GM18502 (cell line): ENCODE data around the gene MBNL1.

ENCODE experiments used
- ATAC-seq: cut with Tn5 transposase; IDR thresholded peaks from one replicate; pipeline ENCODE4 v1.9.1; 2021; ENCODE audit warnings: mild to moderate bottlenecking; ENCODE audit not compliant: unreplicated experiment, poor library complexity

Gene MBNL1

DNA sequence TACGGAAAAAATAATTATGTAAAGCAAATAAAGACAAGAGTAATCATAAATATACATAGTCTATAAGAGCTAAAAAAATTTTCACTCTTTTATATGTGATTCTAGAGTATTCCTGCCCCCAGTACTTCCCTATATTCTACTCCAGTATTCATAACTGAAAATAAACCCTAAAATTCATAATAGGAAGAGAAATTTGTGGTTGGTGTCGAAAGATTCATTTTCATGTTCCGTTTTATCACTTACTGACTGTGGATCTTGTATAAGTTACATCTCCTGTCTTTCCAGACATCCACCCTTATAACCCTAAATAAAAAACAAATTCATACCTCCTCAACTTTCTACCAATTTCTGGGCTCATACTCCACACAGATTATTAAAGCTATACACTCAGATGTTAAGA, 16.0 kb upstream of the MBNL1 start:
- no peak for ATAC-seq

GRCh38 chr3:152253514-152253913, 15.2 kb upstream of the MBNL1 start:
- ATAC-seq = no peak

GRCh38 chr3:152254041-152254440, 14.7 kb upstream of the MBNL1 start:
- peak; percentile 41 for ATAC-seq

DNA sequence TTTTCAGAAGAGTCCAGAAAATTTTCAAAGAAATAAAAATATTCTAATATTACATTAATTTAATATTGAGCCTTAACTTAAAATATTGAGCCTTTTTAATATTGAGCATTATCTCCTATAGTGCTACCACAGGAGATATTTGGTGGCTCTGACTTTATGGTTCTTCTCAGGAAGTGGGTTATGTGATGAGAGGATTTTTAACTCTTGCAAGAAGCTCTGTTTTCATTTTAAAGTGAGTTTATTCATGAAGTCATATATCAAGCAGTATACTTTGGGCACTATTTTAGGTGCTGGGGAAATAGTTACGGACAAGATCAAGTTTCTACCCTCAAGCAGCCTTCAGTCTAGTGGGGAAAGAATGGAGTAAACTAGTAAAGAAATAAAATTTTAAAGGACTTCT, 13.4 kb upstream of the MBNL1 start:
- no peak for ATAC-seq

DNA sequence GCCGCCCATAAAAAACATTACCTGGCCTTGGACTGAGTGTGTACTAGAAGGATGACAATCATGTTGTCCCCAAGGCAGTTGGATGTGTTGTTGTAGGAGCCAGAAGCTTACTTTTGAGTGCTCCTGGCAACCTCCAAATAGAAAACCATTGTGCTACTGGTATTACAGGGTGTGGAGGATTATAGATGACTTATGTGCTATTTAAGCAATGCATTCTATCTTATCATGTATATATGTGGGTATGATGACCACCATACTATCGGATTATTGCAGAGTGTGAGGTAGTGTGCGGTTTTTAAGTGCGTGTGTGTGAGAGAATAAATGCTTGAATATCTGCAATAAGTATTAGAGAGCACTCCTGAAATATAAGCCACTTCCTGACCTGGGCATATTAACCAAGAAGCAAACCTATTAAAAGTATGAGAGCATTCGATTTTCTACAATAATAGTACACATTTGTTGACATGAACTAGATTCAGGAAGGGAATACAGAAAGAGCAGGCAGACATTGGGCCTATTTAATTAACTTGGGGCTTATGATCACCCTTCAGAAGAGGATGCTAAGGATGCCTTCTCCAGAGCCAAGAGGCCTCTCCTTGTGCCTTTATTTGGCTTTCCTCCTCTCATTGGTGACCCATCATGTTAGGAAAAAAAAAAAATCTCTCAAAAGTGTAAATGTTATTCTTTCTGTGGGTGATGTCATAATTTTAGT, 11.7 kb upstream of the MBNL1 start:
- ATAC-seq = peak; percentile 3

DNA sequence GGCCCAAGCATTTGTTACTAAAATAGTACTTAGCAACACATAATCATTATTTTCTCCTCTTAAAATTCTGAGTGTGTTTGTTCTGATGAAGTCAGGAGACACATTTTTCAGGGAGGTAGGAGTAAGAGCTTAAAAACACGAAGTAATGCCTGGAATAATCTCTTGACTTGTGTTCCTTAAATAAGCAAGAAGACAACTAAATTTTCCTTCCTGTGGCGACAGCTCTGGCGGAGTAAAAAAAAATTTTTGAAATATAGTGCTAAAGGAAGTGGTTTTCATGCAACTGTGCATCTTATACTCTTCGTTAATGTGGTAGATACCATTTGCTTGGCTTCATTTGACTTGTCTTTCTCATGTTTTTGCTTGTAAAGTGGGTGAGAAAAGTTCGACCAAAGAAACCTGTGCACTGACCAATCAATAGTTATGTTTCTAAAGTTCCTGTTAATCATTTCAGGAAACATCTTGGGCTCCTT, 11.1 kb upstream of the MBNL1 start:
- ATAC-seq = peak; percentile 78

DNA sequence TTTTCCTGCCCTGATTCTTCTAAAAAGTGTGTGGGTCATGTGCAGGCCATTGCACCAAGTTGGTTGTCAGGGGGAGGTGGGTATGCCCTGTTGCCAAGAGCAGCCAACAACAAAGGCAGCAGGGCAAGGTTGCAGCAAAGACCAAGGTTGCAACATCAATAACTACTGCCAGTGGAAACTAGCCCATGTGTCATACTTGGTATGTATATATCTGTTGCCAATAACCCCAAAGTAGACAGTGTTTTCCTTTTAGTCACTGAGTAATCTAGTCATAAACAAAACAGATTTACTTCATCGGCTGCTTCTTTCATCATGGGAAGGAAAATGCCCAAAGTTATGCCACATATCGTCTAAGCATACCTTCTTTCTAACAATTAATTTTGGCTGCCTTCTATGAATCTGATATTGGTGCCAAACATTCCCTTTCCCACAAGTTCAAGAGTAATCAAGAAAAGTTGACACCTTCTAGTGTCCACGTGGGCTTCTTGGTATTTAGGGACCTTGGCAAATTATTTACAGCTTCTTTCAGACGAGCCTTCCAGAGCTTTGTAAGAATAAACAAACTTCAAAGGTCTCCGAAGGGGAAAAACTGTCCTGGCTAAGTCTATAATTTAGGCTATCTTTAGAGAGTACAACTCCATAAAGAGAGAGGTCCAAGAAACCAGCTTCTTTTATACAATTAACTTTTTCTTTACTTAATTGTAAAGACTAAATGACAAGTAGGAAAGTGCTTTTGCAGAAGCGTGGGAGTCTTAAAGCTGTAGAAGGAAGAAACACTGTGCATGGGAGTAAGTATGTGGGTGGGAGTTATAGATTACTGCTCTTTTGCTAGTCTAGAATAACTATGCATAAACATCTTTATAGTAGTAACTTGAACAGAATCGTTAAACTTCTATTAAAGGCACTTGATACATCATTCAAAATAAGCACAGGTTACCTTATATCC, 10.0 kb upstream of the MBNL1 start:
- no peak for ATAC-seq

DNA sequence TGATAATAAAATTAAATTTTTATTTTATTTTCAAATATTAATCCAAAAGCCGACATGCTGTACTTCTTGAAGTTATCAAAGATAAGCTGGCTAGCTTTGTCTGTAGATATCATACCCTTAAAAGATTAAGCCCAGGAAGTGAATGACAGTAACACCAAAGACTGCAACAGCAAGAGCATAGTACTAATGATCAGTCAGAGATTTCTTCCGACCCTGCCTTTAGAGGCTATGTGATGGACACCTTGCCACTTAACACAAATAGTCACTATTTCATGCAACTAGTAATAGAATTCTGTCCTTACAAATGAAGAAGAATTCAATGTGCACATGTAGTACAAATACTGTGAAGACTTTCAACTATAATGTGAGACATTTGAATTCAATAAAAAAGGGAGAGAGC, 9.3 kb upstream of the MBNL1 start:
- no peak for ATAC-seq

GRCh38 chr3:152260026-152260425, 8.7 kb upstream of the MBNL1 start:
- no peak for ATAC-seq

DNA sequence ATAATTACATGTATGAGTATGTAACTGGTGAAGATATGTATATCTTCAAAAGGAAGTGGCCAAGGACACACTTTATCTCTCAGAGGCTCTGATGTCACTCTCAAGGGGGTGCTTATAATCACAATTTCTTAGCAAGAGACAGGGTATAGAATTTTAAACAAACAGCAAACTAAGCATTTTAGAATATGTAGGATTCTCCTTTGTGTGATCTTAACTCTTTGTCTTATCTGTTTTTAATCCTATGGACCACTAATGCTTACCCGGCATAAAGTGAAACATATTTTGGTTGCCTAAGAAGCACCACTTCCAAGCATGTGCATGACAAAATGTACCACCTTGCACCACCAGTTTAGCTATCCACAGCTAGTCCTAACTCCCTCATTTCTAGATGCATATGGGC, 8.2 kb upstream of the MBNL1 start:
- no peak for ATAC-seq

DNA sequence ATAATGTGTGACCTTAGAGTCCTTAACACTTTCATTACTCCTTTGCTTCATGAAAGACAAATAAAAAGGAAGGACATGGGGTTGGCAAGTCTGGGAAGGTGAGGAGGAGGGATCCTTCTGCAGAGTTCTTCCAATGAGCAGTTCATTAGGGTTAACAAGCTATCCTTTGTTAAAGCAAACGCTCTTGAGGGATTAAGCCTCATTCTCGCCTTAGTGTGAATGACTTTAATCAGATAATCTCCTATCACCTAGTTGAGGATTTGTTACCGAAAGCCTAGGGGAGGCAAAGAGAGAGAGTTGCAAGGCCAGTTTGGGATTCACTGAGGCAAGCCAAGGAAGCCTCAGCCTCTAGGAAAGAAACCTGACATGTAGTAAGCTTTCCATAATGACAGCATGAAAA, 7.4 kb upstream of the MBNL1 start:
- no peak for ATAC-seq

GRCh38 chr3:152263711-152264110, 5.0 kb upstream of the MBNL1 start:
- ATAC-seq = no peak

DNA sequence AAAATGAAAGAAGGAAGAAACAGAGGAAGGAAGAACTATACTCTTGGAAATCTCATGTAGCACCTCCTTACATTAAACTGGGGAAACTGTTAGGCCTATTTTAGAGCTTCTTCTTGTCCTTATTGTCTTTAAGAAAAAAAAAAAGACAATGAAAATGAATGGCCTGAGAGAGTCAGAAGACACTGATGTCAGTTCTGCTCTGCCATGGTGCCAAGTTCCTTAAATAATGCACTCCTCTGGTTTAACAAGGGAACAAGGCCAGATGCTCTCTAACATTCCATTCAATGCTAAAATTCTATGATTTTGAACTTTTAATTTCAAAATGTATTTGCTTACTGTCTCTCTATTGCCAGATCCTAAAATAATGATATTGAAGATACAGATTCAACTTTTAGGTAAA, 4.4 kb upstream of the MBNL1 start:
- no peak for ATAC-seq

DNA sequence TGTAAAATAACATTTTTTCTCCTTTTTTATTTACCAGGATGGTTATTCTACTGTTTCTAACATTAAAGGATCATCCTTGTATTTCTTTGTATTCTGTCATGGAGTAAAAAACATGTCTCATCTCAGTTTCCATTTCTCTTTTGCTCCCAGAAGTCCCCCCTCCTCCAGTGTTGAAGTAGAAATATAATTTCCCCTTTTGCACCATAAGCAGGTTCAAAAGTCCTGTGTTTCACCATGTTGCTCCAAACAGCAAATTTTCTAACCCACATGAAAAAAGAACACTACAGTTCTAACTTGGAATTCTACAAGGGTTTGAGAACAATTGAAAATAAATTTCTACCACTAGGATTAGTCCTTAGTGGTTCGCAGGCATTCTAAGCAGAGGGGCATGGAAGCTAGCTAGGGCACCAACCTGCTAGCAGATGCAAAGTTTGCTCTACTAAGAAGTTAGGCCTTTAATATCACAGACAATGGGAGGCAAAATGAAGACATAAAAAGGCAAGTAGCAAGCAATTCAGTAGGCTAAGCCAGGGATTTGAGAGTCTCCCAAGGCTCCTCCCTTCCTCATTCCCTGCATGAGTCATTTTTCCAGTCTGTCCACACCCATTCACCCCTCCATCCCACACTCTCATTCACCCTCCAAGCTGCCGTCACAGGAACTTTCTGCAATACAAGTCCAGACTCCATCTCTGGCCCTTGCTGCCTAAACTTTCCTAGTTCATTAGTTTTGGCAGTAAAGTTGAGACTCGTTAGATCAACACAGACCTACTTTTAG, 2.3 kb upstream of the MBNL1 start:
- ATAC-seq = no peak

- ATAC-seq = no peak
These were observed 736 bp upstream of the MBNL1 start for GRCh38 chr3:152267831-152268554.

GRCh38 chr3:152269056-152269830, 514 bp downstream of the MBNL1 start:
- ATAC-seq = peak; percentile 61

- ATAC-seq = no peak
These were observed 1.4 kb downstream of the MBNL1 start for GRCh38 chr3:152269831-152270734.

GRCh38 chr3:152270937-152271336, 2.2 kb downstream of the MBNL1 start:
- no peak for ATAC-seq
